Lower lobe of right lung (tissue), 2 donors: ENCODE measurements around the gene ZNF287. TPM values are rescaled to one million over a fixed set of nuclear protein-coding genes. Genes with fewer than 3 reads are reported as not detected.

Experiments used
- ATAC-seq, 2 donors: fragments of 200-7000 bp; cut with Tn5 transposase; one replicate each; pipeline ENCODE4 v1.9.1; 2020 to 2022; ENCODE audit warnings: mild to moderate bottlenecking in 2 of 2, moderate library complexity in 2 of 2
- DNase-seq: peaks from one replicate; pipeline ENCODE4 v3.0.0-alpha.2; 2020
- H3K27ac ChIP-seq: fragments of 200-600 bp; one replicate; pipeline ENCODE4 v1.8.0; 2022
- H3K27me3 ChIP-seq: fragments of 200-600 bp; one replicate; pipeline ENCODE4 v1.8.0; 2022; ENCODE audit warnings: low read depth
- H3K36me3 ChIP-seq: fragments of 200-600 bp; one replicate; pipeline ENCODE4 v1.8.0; 2022; ENCODE audit warnings: mild to moderate bottlenecking
- H3K4me1 ChIP-seq: fragments of 200-600 bp; one replicate; pipeline ENCODE4 v1.8.0; 2022
- H3K4me3 ChIP-seq: fragments of 200-600 bp; one replicate; pipeline ENCODE4 v1.8.0; 2022; ENCODE audit warnings: mild to moderate bottlenecking
- H3K9me3 ChIP-seq: fragments of 200-600 bp; one replicate; pipeline ENCODE4 v1.8.0; 2022
- CTCF ChIP-seq: fragments of 200-600 bp; IDR thresholded peaks from one replicate; pipeline ENCODE4 v1.8.0; 2022; ENCODE audit warnings: antibody characterized with exemption, mild to moderate bottlenecking
- intact Hi-C: fragments of 100-400 bp; cut with DNase I; formaldehyde crosslinking; loops from one replicate; pipeline ENCODE4 v1.11.0; 2022
- total RNA-seq: library from RNA; stranded (reverse); fragmentation: NEBNext Ultra II Directional; extraction: Animal tissue kit (Norgen Biotek cat#: 25700); gene quantifications from one replicate; pipeline ENCODE4 v1.2.1, GENCODE V29; 2021
- donor health status: DM: no; HTN: yes; CAD: no; lungs with severe emphysema.

ZNF287 gene
- total RNA-seq, 1 donor from 2014 or later, result 5.2 TPM

GRCh38 chr17:16507918-16508533 is 61.0 kb downstream of the ZNF287 start:
- Histone ChIP-seq H3K36me3 (no peaks in the 10 kb centered on the region), H3K4me1 (peaks cover 6% of the 10 kb centered on the region), H3K4me3 (no peak overlapping the region), H3K9me3 (no peaks in the 10 kb centered on the region), H3K27ac (no peak overlapping the region), H3K27me3 (no peaks in the 10 kb centered on the region)
- intact Hi-C loops, result no loop called here
- peak; percentile 35 to 50 for ATAC-seq
- no peak for TF ChIP-seq CTCF
- no peak for DNase-seq

- no peak for TF ChIP-seq CTCF
- H3K9me3 ChIP-seq, result no peaks in the 10 kb centered on the region
- H3K36me3 ChIP-seq, result no peaks in the 10 kb centered on the region
- H3K27ac ChIP-seq, result no peak overlapping the region
- no peaks in the 10 kb centered on the region for H3K27me3 ChIP-seq
- intact Hi-C loops, result no loop called here
- no peak overlapping the region for H3K4me3 ChIP-seq
- no peak for DNase-seq
- H3K4me1 ChIP-seq, result no peaks in the 10 kb centered on the region
- ATAC-seq, result no peak
These were observed 62.8 kb downstream of the ZNF287 start for GRCh38 chr17:16506188-16506587.

- Histone ChIP-seq H3K36me3 (no peaks in the 10 kb centered on the region), H3K27me3 (no peaks in the 10 kb centered on the region), H3K27ac (no peak overlapping the region), H3K4me1 (no peaks in the 10 kb centered on the region), H3K9me3 (no peaks in the 10 kb centered on the region), H3K4me3 (no peak overlapping the region)
- ATAC-seq (no peak), DNase-seq (no peak)
- no peak for TF ChIP-seq CTCF
- intact Hi-C loops, result no loop called here
These were observed 64.0 kb downstream of the ZNF287 start for GRCh38 chr17:16504984-16505383.

Other genes starting within 250 kb of the ZNF287 start
- gene CENPV, start 215.7 kb downstream of the ZNF287 start, total RNA-seq, result 17.3 TPM
- 1,803 TPM for gene UBB, start 188.1 kb downstream of the ZNF287 start, total RNA-seq
- 120 TPM for gene TRPV2, start 153.6 kb downstream of the ZNF287 start, total RNA-seq
- gene LRRC75A, start 77.0 kb downstream of the ZNF287 start, total RNA-seq, result 3.8 TPM
- gene ZNF624, start 84.6 kb upstream of the ZNF287 start, total RNA-seq, result 5.7 TPM
- 14.1 TPM for gene CCDC144A, start 121.0 kb upstream of the ZNF287 start, total RNA-seq